AG09309 (cell line): Measurements from ENCODE around the gene GALE.

Source experiments
- DNase-seq: peaks from one replicate; pipeline ENCODE4 v3.0.0-alpha.2; 2010; ENCODE audit warnings: low read depth
- H3K4me3 ChIP-seq: 2 replicates; pipeline ENCODE4 v1.5.1; 2011; ENCODE audit warnings: mild to moderate bottlenecking, low read depth, low read length, moderate library complexity; ENCODE audit not compliant: control insufficient read depth
- CTCF ChIP-seq: IDR thresholded peaks from 2 replicates; pipeline ENCODE4 v1.5.1; 2011; ENCODE audit warnings: mild to moderate bottlenecking, low read depth, low read length, inconsistent platforms; ENCODE audit not compliant: insufficient read depth, control insufficient read depth; ENCODE audit errors: missing control alignments

GALE gene

GRCh38 chr1:23751050-23751814, 49.3 kb downstream of the GALE start:
- H3K4me3 ChIP-seq = no peak overlapping the region
- no peak for DNase-seq
- peak; percentile 74 for TF ChIP-seq CTCF

DNA sequence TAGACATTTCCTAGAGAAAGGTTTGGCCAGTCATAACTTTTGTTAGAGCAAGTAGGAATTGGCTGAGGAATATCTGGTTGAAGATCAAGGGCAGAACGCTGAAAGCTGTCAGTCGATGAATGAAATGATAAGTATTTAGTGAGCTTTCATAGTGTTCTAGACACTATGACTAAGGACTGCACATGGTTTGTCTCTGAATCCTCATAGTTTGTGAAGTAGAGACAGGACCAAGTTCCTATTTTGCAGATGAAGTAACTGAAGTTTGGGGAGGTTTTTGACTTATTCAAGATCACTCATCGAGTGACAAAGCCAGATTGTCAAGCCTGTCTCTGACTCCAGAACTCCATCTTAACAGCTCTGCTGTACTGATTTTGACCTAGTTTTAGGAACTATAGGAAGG, 52.5 kb downstream of the GALE start:
- no peak for TF ChIP-seq CTCF
- no peak for DNase-seq
- no peak overlapping the region for H3K4me3 ChIP-seq
